ENCODE results near the gene SND1. TPM values are rescaled to one million over a fixed set of nuclear protein-coding genes. Genes with fewer than 3 reads are reported as not detected.

SND1 gene
- total and polyA plus RNA-seq, 2 of the 4 experiments (the other 2 are of a cell fraction), result 154 to 294 TPM

- intact Hi-C loops (cut with micrococcal nuclease), result no loop called here
- in situ Hi-C loops (cut with MboI; ENCODE audit: low sequenced_read_pairs), result no loop called here
- CTCF ChIA-PET, result no interaction called here
These were observed 461.8 kb downstream of the SND1 start for GRCh38 chr7:128113839-128114238.

More at GRCh38 chr7:128113839-128114238, 461.8 kb downstream of the SND1 start:
- Histone ChIP-seq H3K9me1 (ENCODE audit: insufficient read depth, low read length) (0 out of 2 replicates have a peak, but pooled peaks cover 6% of the 10 kb centered on the region), H3K9ac (ENCODE audit: low read depth, low read length) (no peak overlapping the region), H3K56ac (ENCODE audit: extremely low read depth, insufficient read depth, low read length) (no peak overlapping the region), H3K4ac (ENCODE audit: low read depth, low read length) (no peak overlapping the region), H3K4me2 (ENCODE audit: low read depth, low read length) (no peak overlapping the region), H4K91ac (ENCODE audit: insufficient read depth, low read depth, low read length) (no peak overlapping the region), H2BK120ac (ENCODE audit: low read depth, low read length) (no peak overlapping the region), H3K4me3 (ENCODE audit: insufficient read depth, low read depth, low read length) (no peak overlapping the region), H3K4me1 (ENCODE audit: control insufficient read depth, insufficient read depth, low read length) (no peaks in the 10 kb centered on the region; the same call in 1 of the 2 replicates), H2BK20ac (ENCODE audit: low read depth, low read length) (no peak overlapping the region), H3K36me3 (ENCODE audit: control insufficient read depth, insufficient read depth, low read length) (no peaks in the 10 kb centered on the region), H3K18ac (ENCODE audit: low read depth, low read length) (no peak overlapping the region), H3K27ac (ENCODE audit: insufficient read depth, low read length) (no peak overlapping the region), H2BK5ac (ENCODE audit: low read depth, low read length, poor library complexity, severe bottlenecking) (no peak overlapping the region), H4K5ac (ENCODE audit: low read depth, low read length) (no peak overlapping the region), H3K79me1 (ENCODE audit: low read depth in 1 of 2, low read length in 2 of 2) (no peaks in the 10 kb centered on the region), H4K20me1 (ENCODE audit: insufficient read depth, low read length) (no peaks in the 10 kb centered on the region; the same call in 1 of the 2 replicates), H3K9me3 (ENCODE audit: control insufficient read depth, insufficient read depth, low read length) (no peaks in the 10 kb centered on the region; the same call in 1 of the 2 replicates), H3K14ac (replicated peaks; ENCODE audit: low read depth, low read length) (no peak overlapping the region), H2AFZ (replicated peaks; ENCODE audit: low read length, poor library complexity) (no peak overlapping the region), H2BK15ac (ENCODE audit: low read depth, low read length) (no peak overlapping the region), H3K27me3 (ENCODE audit: control insufficient read depth, insufficient read depth, low read length) (peaks cover 31% of the 10 kb centered on the region), H3K23ac (ENCODE audit: low read depth, low read length) (no peak overlapping the region), H2AK5ac (ENCODE audit: low read depth, low read length) (no peak overlapping the region), H4K8ac (ENCODE audit: low read depth in 2 of 2, low read length in 2 of 2) (no peak overlapping the region), H2AK9ac (replicated peaks; ENCODE audit: low read depth, low read length, poor library complexity) (no peak overlapping the region)
- 100% methylated on average over 1 of the region's 4 CpGs; no CpG with 5 or more reads in 1 of the 2 experiments for WGBS, 2 experiments (ENCODE audit: extremely low coverage in 2 of 2, insufficient read length in 1 of 2)
- TF ChIP-seq SMC3 (IDR thresholded peaks at IDR 0.05; ENCODE audit: low read depth, low read length) (no peak), NFE2L2 (IDR thresholded peaks at IDR 0.05; ENCODE audit: low read depth, low read length) (no peak), POLR2A (IDR thresholded peaks at IDR 0.05; ENCODE audit: low read depth, low read length) (no peak), RFX5 (IDR thresholded peaks at IDR 0.05; ENCODE audit: low read depth, low read length) (no peak), MXI1 (IDR thresholded peaks at IDR 0.05; ENCODE audit: borderline replicate concordance, low read depth, low read length) (no peak), USF2 (IDR thresholded peaks at IDR 0.05; ENCODE audit: low read depth, low read length) (no peak), RCOR1 (IDR thresholded peaks at IDR 0.05; ENCODE audit: insufficient replicate concordance, low read length) (no peak), BHLHE40 (IDR thresholded peaks at IDR 0.05; ENCODE audit: low read depth, low read length) (no peak), CEBPB (IDR thresholded peaks at IDR 0.05; ENCODE audit: low read depth, low read length) (no peak), FOS (IDR thresholded peaks at IDR 0.05; ENCODE audit: low read depth, low read length) (no peak), ELK1 (IDR thresholded peaks at IDR 0.05; ENCODE audit: borderline replicate concordance, low read depth, low read length) (no peak), RAD21 (IDR thresholded peaks at IDR 0.05; ENCODE audit: low read length) (no peak), CHD1 (IDR thresholded peaks at IDR 0.05; ENCODE audit: low read depth, low read length) (no peak), MAZ (IDR thresholded peaks at IDR 0.05; ENCODE audit: borderline replicate concordance, low read depth, low read length) (no peak)
- dilution Hi-C loops (cut with HindIII; ENCODE audit: low sequenced_read_pairs, unreplicated experiment), result no loop called here
- BruUV-seq (replicated peaks), result no TSS peak
- ATAC-seq (ENCODE audit: low read depth) (no peak), DNase-seq (no peak)
- POLR2A ChIA-PET (ENCODE audit: unreplicated experiment), result no interaction called here
